Astrocyte (in vitro differentiated cells and primary cell): ENCODE measurements around the gene TRIM26. TPM values are rescaled to one million over a fixed set of nuclear protein-coding genes. Genes with fewer than 3 reads are reported as not detected.

ENCODE experiments used
- DNase-seq: peaks from one replicate; pipeline ENCODE4 v3.0.0-alpha.2; 2010; ENCODE audit warnings: low read depth
- FAIRE-seq: peaks from 2 replicates; lab custom pipeline; 2011; peaks lifted over from hg19 to GRCh38; lab: Jason Lieb, UNC
- H2AFZ ChIP-seq: 2 replicates; pipeline ENCODE4 v1.6.0; 2012; ENCODE audit warnings: low read depth, low read length, inconsistent platforms
- H3K27ac ChIP-seq: 2 replicates; pipeline ENCODE4 v1.5.1; 2011; ENCODE audit warnings: low read depth, low read length, inconsistent platforms
- H3K27me3 ChIP-seq: 2 replicates; pipeline ENCODE4 v1.6.0; 2011; ENCODE audit warnings: low read length, inconsistent platforms; ENCODE audit not compliant: insufficient read depth
- H3K36me3 ChIP-seq: 2 replicates; pipeline ENCODE4 v1.5.1; 2011; ENCODE audit warnings: low read length, inconsistent platforms; ENCODE audit not compliant: insufficient read depth
- H3K4me1 ChIP-seq: 2 replicates; pipeline ENCODE4 v1.5.1; 2011; ENCODE audit warnings: low read length, inconsistent platforms; ENCODE audit not compliant: insufficient read depth
- H3K4me2 ChIP-seq: 2 replicates; pipeline ENCODE4 v1.6.0; 2012; ENCODE audit warnings: low read length, inconsistent platforms
- H3K4me3 ChIP-seq: 2 replicates; pipeline ENCODE4 v1.5.1; 2011; ENCODE audit warnings: low read depth, mild to moderate bottlenecking, low read length, inconsistent platforms; ENCODE audit not compliant: insufficient read depth
- H3K79me2 ChIP-seq: 2 replicates; pipeline ENCODE4 v1.6.0; 2012; ENCODE audit warnings: mild to moderate bottlenecking, low read length, inconsistent platforms; ENCODE audit not compliant: insufficient read depth
- H3K9ac ChIP-seq: 2 replicates; pipeline ENCODE4 v1.6.0; 2012; ENCODE audit warnings: mild to moderate bottlenecking, low read length, inconsistent platforms
- H3K9me3 ChIP-seq: 2 replicates; pipeline ENCODE4 v1.5.1; 2012; ENCODE audit warnings: low read depth, mild to moderate bottlenecking, low read length, inconsistent platforms; ENCODE audit not compliant: insufficient read depth
- H4K20me1 ChIP-seq: 2 replicates; pipeline ENCODE4 v1.6.0; 2012; ENCODE audit warnings: low read length, inconsistent platforms; ENCODE audit not compliant: insufficient read depth
- H3K27ac Mint-ChIP-seq: one replicate; pipeline ENCODE4 v1.8.0; 2021; ENCODE audit warnings: mild to moderate bottlenecking, mixed read lengths; ENCODE audit not compliant: unreplicated experiment
- H3K27me3 Mint-ChIP-seq: one replicate; pipeline ENCODE4 v1.8.0; 2021; ENCODE audit warnings: low read depth, mixed read lengths; ENCODE audit not compliant: unreplicated experiment
- H3K36me3 Mint-ChIP-seq: one replicate; pipeline ENCODE4 v1.8.0; 2021; ENCODE audit warnings: low read depth, mixed read lengths; ENCODE audit not compliant: unreplicated experiment
- H3K4me1 Mint-ChIP-seq: one replicate; pipeline ENCODE4 v1.8.0; 2021; ENCODE audit warnings: low read depth, mixed read lengths; ENCODE audit not compliant: unreplicated experiment
- H3K4me3 Mint-ChIP-seq: one replicate; pipeline ENCODE4 v1.8.0; 2021; ENCODE audit warnings: mild to moderate bottlenecking, moderate library complexity, mixed read lengths; ENCODE audit not compliant: unreplicated experiment
- H3K9me3 Mint-ChIP-seq: one replicate; pipeline ENCODE4 v1.8.0; 2021; ENCODE audit warnings: mild to moderate bottlenecking, mixed read lengths; ENCODE audit not compliant: unreplicated experiment
- EZH2 ChIP-seq: IDR thresholded peaks from 2 replicates; pipeline ENCODE4 v1.6.1; 2012; ENCODE audit warnings: mild to moderate bottlenecking, low read length, inconsistent platforms; ENCODE audit not compliant: insufficient read depth
- total RNA-seq: library from RNA; stranded (reverse); gene quantifications from 2 replicates; pipeline ENCODE4 v1.2.1, GENCODE V29; 2021
- TF ChIP-seq, protein P1 (sequence below): IDR thresholded peaks from 2 replicates; pipeline ENCODE4 v1.5.1; 2011; ENCODE audit warnings: low read depth, mild to moderate bottlenecking, inconsistent platforms, low read length, moderate library complexity; ENCODE audit not compliant: insufficient read depth

Gene TRIM26
- total RNA-seq, 1 donor from 2014 or later, result 52.8 TPM

GRCh38 chr6:30163090-30163917 is 49.9 kb downstream of the TRIM26 start, which contains the start of gene TRIM15:
Gene TRIM15 (plus strand): TSS chr6:30163546. CDS start chr6:30163685, 139 bp downstream.
- Histone ChIP-seq H3K4me1 (no peaks in the 10 kb centered on the region), H3K9ac (no peak within 1 kb of the TSS), H3K36me3 (no peaks in the 10 kb centered on the region), H4K20me1 (no peaks in the 10 kb centered on the region), H2AFZ (no peak within 1 kb of the TSS), H3K9me3 (no peaks in the 10 kb centered on the region), H3K27ac (no peak within 1 kb of the TSS), H3K79me2 (no peaks in the 10 kb centered on the region), H3K4me2 (no peak within 1 kb of the TSS), H3K4me3 (no peak within 1 kb of the TSS), H3K27me3 (peaks cover 21% of the 10 kb centered on the region)
- DNase-seq, result no peak
- FAIRE-seq, result no peak
- H3K4me1 Mint-ChIP-seq, result no peaks in the 10 kb centered on the region
- H3K9me3 Mint-ChIP-seq, result peaks cover 8% of the 10 kb centered on the region
- peaks cover 51% of the 10 kb centered on the region for H3K27me3 Mint-ChIP-seq
- TF ChIP-seq EZH2, result no peak
- TF ChIP-seq, protein P1, sequence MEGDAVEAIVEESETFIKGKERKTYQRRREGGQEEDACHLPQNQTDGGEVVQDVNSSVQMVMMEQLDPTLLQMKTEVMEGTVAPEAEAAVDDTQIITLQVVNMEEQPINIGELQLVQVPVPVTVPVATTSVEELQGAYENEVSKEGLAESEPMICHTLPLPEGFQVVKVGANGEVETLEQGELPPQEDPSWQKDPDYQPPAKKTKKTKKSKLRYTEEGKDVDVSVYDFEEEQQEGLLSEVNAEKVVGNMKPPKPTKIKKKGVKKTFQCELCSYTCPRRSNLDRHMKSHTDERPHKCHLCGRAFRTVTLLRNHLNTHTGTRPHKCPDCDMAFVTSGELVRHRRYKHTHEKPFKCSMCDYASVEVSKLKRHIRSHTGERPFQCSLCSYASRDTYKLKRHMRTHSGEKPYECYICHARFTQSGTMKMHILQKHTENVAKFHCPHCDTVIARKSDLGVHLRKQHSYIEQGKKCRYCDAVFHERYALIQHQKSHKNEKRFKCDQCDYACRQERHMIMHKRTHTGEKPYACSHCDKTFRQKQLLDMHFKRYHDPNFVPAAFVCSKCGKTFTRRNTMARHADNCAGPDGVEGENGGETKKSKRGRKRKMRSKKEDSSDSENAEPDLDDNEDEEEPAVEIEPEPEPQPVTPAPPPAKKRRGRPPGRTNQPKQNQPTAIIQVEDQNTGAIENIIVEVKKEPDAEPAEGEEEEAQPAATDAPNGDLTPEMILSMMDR, result no peak
- no peak within 1 kb of the TSS for H3K4me3 Mint-ChIP-seq
- no peaks in the 10 kb centered on the region for H3K36me3 Mint-ChIP-seq
- H3K27ac Mint-ChIP-seq, result no peak within 1 kb of the TSS

DNA sequence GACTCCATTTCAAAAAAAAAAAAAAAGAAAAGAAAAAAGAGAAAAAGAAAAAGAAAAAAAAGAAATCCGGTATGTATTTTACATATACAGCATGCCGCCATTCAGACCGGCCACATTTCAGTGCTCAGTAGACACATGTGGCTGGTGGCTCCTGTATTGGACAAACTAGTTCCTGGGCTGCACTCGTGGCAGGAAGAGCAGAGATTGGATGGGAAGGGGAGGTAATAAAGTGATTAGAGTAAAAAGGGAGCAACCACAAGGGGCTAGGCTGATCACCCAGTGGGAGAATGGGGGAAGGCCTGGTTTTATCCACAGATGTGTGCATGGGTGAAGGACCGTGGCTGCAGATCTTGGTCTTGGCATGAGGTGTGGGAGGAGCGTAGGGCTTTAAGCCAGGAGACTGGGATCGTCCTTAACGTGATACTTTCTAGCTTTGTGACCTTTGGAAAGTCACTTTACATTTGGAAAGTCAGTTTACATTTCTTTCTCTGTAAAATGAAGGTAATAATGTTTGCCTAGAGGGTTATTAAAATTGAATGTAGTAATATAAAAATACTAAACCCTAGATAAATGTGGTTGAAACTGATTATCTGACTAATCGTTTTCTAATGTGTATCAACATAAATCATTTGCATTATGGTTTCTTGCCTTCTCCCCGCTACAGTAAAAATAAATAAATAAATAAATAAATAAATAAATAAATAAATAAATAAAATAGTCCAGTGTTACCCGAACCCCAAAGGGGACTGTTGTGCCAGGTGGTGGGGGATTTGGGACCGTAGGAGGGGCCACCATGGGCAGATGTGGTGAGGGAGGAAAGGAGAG is 50.7 kb downstream of the TRIM26 start:
- DNase-seq (no peak), FAIRE-seq (no peak)
- no peak for TF ChIP-seq EZH2
- TF ChIP-seq, protein P1, result no peak
- Mint-ChIP-seq H3K4me1 (no peaks in the 10 kb centered on the region), H3K27me3 (peaks cover 47% of the 10 kb centered on the region), H3K4me3 (no peak overlapping the region), H3K27ac (no peak overlapping the region), H3K36me3 (no peaks in the 10 kb centered on the region), H3K9me3 (peaks cover 9% of the 10 kb centered on the region)
- Histone ChIP-seq H3K4me3 (no peak overlapping the region), H3K9me3 (no peaks in the 10 kb centered on the region), H3K27ac (no peak overlapping the region), H3K9ac (no peak overlapping the region), H3K4me2 (no peak overlapping the region), H3K36me3 (no peaks in the 10 kb centered on the region), H3K4me1 (no peaks in the 10 kb centered on the region), H4K20me1 (no peaks in the 10 kb centered on the region), H3K79me2 (no peaks in the 10 kb centered on the region), H3K27me3 (peaks cover 13% of the 10 kb centered on the region), H2AFZ (no peak overlapping the region)
